Right atrium auricular region (tissue), 2 donors: ENCODE measurements around the gene SLC1A4. TPM values are rescaled to one million over a fixed set of nuclear protein-coding genes. Genes with fewer than 3 reads are reported as not detected.

ENCODE experiments used
- DNase-seq: peaks from one replicate; pipeline ENCODE4 v3.0.0-alpha.2; 2019; ENCODE audit warnings: low spot score
- H3K27ac ChIP-seq, 2 donors: fragments of 200-600 bp; sonication (generic); 1 replicate in 1 of 2; 2 replicates in 1 of 2; pipeline ENCODE4 v1.5.1; 2016 to 2019
- H3K27me3 ChIP-seq, 2 donors: fragments of 200-600 bp; sonication (generic); one replicate each; pipeline versions ENCODE4 v1.5.1 to v1.6.0; 2017 to 2019
- H3K36me3 ChIP-seq: fragments of 200-600 bp; sonication (generic); one replicate; pipeline ENCODE4 v1.5.1; 2016
- H3K4me1 ChIP-seq, 2 donors: fragments of 200-600 bp; sonication (generic); one replicate each; pipeline versions ENCODE4 v1.5.1 to v1.6.0; 2017 to 2019
- H3K4me3 ChIP-seq, 2 donors: fragments of 200-600 bp; sonication (generic); 1 replicate in 1 of 2; 2 replicates in 1 of 2; pipeline ENCODE4 v1.5.1; 2017 to 2019; ENCODE audit warnings: mild to moderate bottlenecking in 1 of 2, moderate library complexity in 1 of 2
- H3K9me3 ChIP-seq, 2 donors: fragments of 200-600 bp; sonication (generic); one replicate each; pipeline ENCODE4 v1.5.1; 2019
- CTCF ChIP-seq, 2 donors: fragments of 200-600 bp; sonication (generic); IDR thresholded peaks; one replicate each; pipeline ENCODE4 v1.5.1; 2019; ENCODE audit warnings: antibody characterized with exemption in 2 of 2
- total RNA-seq, 2 donors: library from RNA; depleted of rRNA; stranded (reverse); fragments of >200 nt; gene quantifications; one replicate each; pipeline ENCODE4 v1.1.0, GENCODE V29; 2016

The SLC1A4 gene
- total RNA-seq, 2 donors from 2014 or later, result 2.2 to 6.0 TPM

GRCh38 chr2:64982932-64983331 is 6.3 kb upstream of the SLC1A4 start:
- Histone ChIP-seq H3K27me3 (no peaks in the 10 kb centered on the region), H3K27ac (no peak overlapping the region), H3K4me3 (no peak overlapping the region), H3K9me3 (no peaks in the 10 kb centered on the region), H3K36me3 (no peaks in the 10 kb centered on the region), H3K4me1 (peaks cover 0 to 4% of the 10 kb centered on the region in 2 donors)
- TF ChIP-seq CTCF (IDR thresholded peaks at IDR 0.05), result no peak
- no peak for DNase-seq

DNA sequence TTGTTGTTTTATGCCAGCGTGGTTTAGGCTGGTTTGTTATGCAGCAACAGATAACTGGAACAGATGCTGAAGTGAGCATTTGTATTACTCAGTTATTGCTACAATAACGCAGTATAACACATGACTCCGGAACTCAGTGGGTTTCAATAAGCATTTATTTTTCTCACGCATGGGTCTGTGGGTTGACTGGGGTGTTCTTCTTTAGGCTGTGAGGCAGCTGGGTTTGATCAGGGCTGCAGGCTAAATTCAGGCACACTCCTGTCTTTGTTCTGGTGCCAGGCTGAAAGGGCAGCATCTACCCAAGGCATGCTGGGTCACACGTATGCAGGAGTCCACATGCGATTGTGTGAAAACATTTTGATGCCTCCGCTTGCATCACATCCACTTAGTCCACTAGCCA is 3.8 kb upstream of the SLC1A4 start:
- Histone ChIP-seq H3K4me1 (peaks cover 0 to 12% of the 10 kb centered on the region in 2 donors), H3K4me3 (no peak overlapping the region), H3K27ac (no peak overlapping the region), H3K36me3 (no peaks in the 10 kb centered on the region), H3K27me3 (no peaks in the 10 kb centered on the region), H3K9me3 (no peaks in the 10 kb centered on the region)
- no peak for TF ChIP-seq CTCF (IDR thresholded peaks at IDR 0.05)
- no peak for DNase-seq

GRCh38 chr2:64987001-64987955 is 1.9 kb upstream of the SLC1A4 start:
- peaks cover 0 to 17% of the 10 kb centered on the region in 2 donors for H3K4me1 ChIP-seq
- no peak for DNase-seq
- H3K27me3 ChIP-seq, result no peaks in the 10 kb centered on the region
- no peak for TF ChIP-seq CTCF (IDR thresholded peaks at IDR 0.05)
- H3K36me3 ChIP-seq, result no peaks in the 10 kb centered on the region
- no peaks in the 10 kb centered on the region for H3K9me3 ChIP-seq
- H3K4me3 ChIP-seq, result peak overlapping the region; percentile 61 to 78
- peak overlapping the region; percentile 91 to 95 for H3K27ac ChIP-seq

DNA sequence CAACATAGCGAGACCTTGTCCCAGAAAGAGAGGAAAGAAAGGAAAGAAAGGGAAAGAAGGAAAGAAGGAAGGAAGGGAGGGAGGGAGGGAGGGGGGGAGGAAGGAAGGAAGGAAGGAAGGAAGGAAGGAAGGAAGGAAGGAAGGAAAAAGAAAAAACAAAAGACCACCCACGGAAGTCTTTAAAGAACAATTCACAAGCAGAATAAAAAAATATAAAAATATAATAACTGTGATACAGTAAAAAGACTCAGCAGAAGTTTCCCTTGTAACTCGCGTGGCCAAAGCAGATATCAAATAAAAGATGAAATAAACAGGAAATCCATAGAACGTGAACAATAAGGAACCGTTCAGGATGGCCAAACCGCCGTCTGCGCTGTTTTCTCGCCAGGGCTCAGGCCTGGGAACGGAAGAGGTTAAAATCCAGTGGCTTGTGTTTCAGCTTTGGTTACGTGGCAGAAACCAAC is 1.2 kb upstream of the SLC1A4 start:
- Histone ChIP-seq H3K27ac (peak overlapping the region; percentile 91 to 95), H3K27me3 (no peaks in the 10 kb centered on the region), H3K9me3 (no peaks in the 10 kb centered on the region), H3K4me3 (peak overlapping the region; percentile 61 to 78), H3K4me1 (peaks cover 0 to 17% of the 10 kb centered on the region in 2 donors), H3K36me3 (no peaks in the 10 kb centered on the region)
- no peak for DNase-seq
- TF ChIP-seq CTCF (IDR thresholded peaks at IDR 0.05), result no peak

GRCh38 chr2:64988420-64989125 is 626 bp upstream of the SLC1A4 start:
- peak overlapping the region; percentile 61 to 78 for H3K4me3 ChIP-seq
- no peaks in the 10 kb centered on the region for H3K36me3 ChIP-seq
- peak in 1 of 2 donors; percentile 59 for TF ChIP-seq CTCF (IDR thresholded peaks at IDR 0.05)
- H3K9me3 ChIP-seq, result no peaks in the 10 kb centered on the region
- H3K27ac ChIP-seq, result peak overlapping the region; percentile 91 to 95
- DNase-seq, result peak; percentile 66
- no peaks in the 10 kb centered on the region for H3K27me3 ChIP-seq
- H3K4me1 ChIP-seq, result peaks cover 0 to 17% of the 10 kb centered on the region in 2 donors
